Endothelial cell of umbilical vein (primary cell): ENCODE results near the gene PDGFA.

Experiments
- CTCF ChIP-seq, 2 donors: IDR thresholded peaks; 1 replicate in 1 of 2; 2 replicates in 1 of 2; pipeline ENCODE4 v1.5.1; 2011; ENCODE audit warnings: low read length in 2 of 2, mild to moderate bottlenecking in 2 of 2, moderate library complexity in 2 of 2, control low read depth in 1 of 2, inconsistent platforms in 1 of 2, low read depth in 1 of 2; ENCODE audit not compliant: insufficient read depth in 1 of 2; ENCODE audit errors: extremely low read depth in 1 of 2
- EZH2 ChIP-seq: IDR thresholded peaks from 2 replicates; pipeline ENCODE4 v1.6.1; 2012; ENCODE audit warnings: borderline replicate concordance, low read depth, mild to moderate bottlenecking, moderate library complexity, low read length, inconsistent platforms; ENCODE audit not compliant: severe bottlenecking
- FOS ChIP-seq: IDR thresholded peaks from 2 replicates; pipeline ENCODE4 v1.6.1; 2011; ENCODE audit warnings: mild to moderate bottlenecking, low read length, moderate library complexity, borderline replicate concordance; ENCODE audit not compliant: insufficient read depth
- GATA2 ChIP-seq: IDR thresholded peaks from 2 replicates; pipeline ENCODE4 v1.7.0; 2011; ENCODE audit warnings: low read depth, mild to moderate bottlenecking, moderate library complexity, mixed read lengths, low read length; ENCODE audit not compliant: insufficient read length, insufficient read depth
- JUN ChIP-seq: IDR thresholded peaks from 2 replicates; pipeline ENCODE4 v1.6.1; 2011; ENCODE audit warnings: borderline replicate concordance, low read depth; ENCODE audit not compliant: insufficient read length, insufficient read depth
- MAX ChIP-seq: IDR thresholded peaks from 2 replicates; pipeline ENCODE4 v1.6.1; 2011; ENCODE audit not compliant: insufficient read depth, insufficient read length
- MYC ChIP-seq: IDR thresholded peaks from one replicate; pipeline ENCODE4 v1.6.1; 2011; ENCODE audit warnings: mild to moderate bottlenecking, low read depth, low read length
- POLR2A ChIP-seq: IDR thresholded peaks from 2 replicates; pipeline ENCODE4 v1.6.1; 2012; ENCODE audit warnings: low read depth, mild to moderate bottlenecking, control low read depth, low read length
- POLR2AphosphoS5 ChIP-seq: IDR thresholded peaks from 2 replicates; pipeline ENCODE4 v1.6.1; 2012; ENCODE audit warnings: low read depth, mild to moderate bottlenecking, control low read depth, low read length, moderate library complexity; ENCODE audit not compliant: insufficient read depth

- TF ChIP-seq MYC (no peak), POLR2AphosphoS5 (no peak), CTCF (IDR thresholded peaks at IDR 0.05; ENCODE audit: extremely low read depth in 1 of 2, insufficient read depth in 1 of 2, low read depth in 1 of 2, low read length in 2 of 2) (no peak), EZH2 (no peak), JUN (no peak), POLR2A (no peak), FOS (no peak), GATA2 (no peak), MAX (no peak)
Measured at GRCh38 chr7:534075-534474, 14.4 kb upstream of the PDGFA start.
